ENCODE results near the gene MAPKBP1. TPM values are rescaled to one million over a fixed set of nuclear protein-coding genes. Genes with fewer than 3 reads are reported as not detected.

Gene MAPKBP1
- total RNA-seq, 2 experiments from 2014 or later: 24.7 to 33.1 TPM

DNA sequence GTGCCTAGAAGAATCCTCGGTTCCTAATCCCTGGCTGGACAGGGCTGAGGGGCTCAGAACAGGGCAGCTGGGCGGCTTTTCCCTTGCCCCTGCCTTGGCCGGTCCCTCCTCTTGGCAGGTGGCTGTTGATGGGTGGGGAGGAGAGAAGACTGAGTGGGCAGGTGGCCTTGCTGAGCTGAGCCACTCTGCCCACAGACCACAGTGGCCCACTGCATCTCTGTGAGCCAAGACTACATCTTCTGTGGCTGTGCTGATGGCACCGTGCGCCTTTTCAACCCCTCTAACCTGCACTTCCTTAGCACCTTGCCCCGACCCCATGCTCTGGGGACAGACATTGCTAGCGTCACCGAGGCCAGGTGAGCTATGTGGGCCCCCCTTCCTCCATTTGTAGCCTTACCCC is 39.1 kb downstream of the MAPKBP1 start:
- Mint-ChIP-seq H3K4me1 (peaks cover 25% of the 10 kb centered on the region), H3K4me3 (no peak overlapping the region), H3K9me3 (ENCODE audit: low read depth) (no peaks in the 10 kb centered on the region), H3K27ac (no peak overlapping the region), H3K36me3 (peaks cover 2% of the 10 kb centered on the region), H3K27me3 (no peaks in the 10 kb centered on the region)
- DNase-seq: no peak
- ATAC-seq: no peak
- CTCF ChIA-PET: interaction anchor here (1.1 to 9.9 kb wide), 6 partner anchors 14 to 123 kb away, joined by 3 to 247 read pairs (median 19); partner anchors contain the start of genes JMJD7 and MAPKBP1

- Mint-ChIP-seq H3K27me3 (no peaks in the 10 kb centered on the region), H3K4me1 (peaks cover 22% of the 10 kb centered on the region), H3K9me3 (ENCODE audit: low read depth) (no peaks in the 10 kb centered on the region), H3K4me3 (no peak overlapping the region), H3K27ac (no peak overlapping the region), H3K36me3 (peaks cover 4% of the 10 kb centered on the region)
- DNase-seq: no peak
- ATAC-seq: no peak
- CTCF ChIA-PET: interaction anchor here (0.6 to 9.9 kb wide), 3 partner anchors 20 to 52 kb away, joined by 4 to 247 read pairs (median 47); partner anchors contain the start of gene MAPKBP1
Observed at GRCh38 chr15:41814534-41814933, 40.2 kb downstream of the MAPKBP1 start.

- Mint-ChIP-seq H3K4me3 (no peak overlapping the region), H3K9me3 (ENCODE audit: low read depth) (no peaks in the 10 kb centered on the region), H3K27me3 (no peaks in the 10 kb centered on the region), H3K36me3 (peaks cover 6% of the 10 kb centered on the region), H3K27ac (no peak overlapping the region), H3K4me1 (peaks cover 5% of the 10 kb centered on the region)
- CTCF ChIA-PET: interaction anchor here (1.5 kb wide), 1 partner anchor 43 kb away, joined by 6 read pairs; the partner anchor contains the start of gene MAPKBP1
- DNase-seq (no peak), ATAC-seq (no peak)
Observed at GRCh38 chr15:41816788-41817187, 42.5 kb downstream of the MAPKBP1 start.

DNA sequence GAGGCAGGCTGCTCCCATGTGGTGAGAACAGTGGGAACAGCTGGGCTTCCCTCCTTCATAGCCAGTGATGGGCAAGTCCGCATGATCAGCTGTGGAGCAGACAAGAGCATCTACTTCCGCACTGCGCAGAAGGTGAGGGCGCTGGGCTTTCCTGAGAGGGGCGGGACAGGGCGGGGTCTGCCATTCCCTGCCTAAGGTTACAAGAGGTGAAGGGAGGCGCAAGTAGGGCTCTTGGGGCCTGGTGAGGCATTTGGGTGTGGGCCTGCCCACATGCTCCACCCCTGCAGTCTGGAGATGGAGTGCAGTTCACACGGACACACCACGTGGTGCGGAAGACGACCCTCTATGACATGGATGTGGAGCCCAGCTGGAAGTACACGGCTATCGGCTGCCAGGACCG is 43.0 kb downstream of the MAPKBP1 start:
- H3K4me3 Mint-ChIP-seq: no peak overlapping the region
- DNase-seq (no peak), ATAC-seq (no peak)
- CTCF ChIA-PET: interaction anchor here (1.5 kb wide), 1 partner anchor 43 kb away, joined by 6 read pairs; the partner anchor contains the start of gene MAPKBP1
- no peaks in the 10 kb centered on the region for H3K27me3 Mint-ChIP-seq
- no peak overlapping the region for H3K27ac Mint-ChIP-seq
- peaks cover under 1% of the 10 kb centered on the region for H3K4me1 Mint-ChIP-seq
- H3K36me3 Mint-ChIP-seq: peaks cover 6% of the 10 kb centered on the region
- no peaks in the 10 kb centered on the region for H3K9me3 Mint-ChIP-seq (ENCODE audit: low read depth)

GRCh38 chr15:41817781-41818180 is 43.5 kb downstream of the MAPKBP1 start:
- Mint-ChIP-seq H3K27me3 (no peaks in the 10 kb centered on the region), H3K27ac (no peak overlapping the region), H3K36me3 (peaks cover 6% of the 10 kb centered on the region), H3K4me3 (no peak overlapping the region), H3K9me3 (ENCODE audit: low read depth) (no peaks in the 10 kb centered on the region), H3K4me1 (no peaks in the 10 kb centered on the region)
- DNase-seq (no peak), ATAC-seq (no peak)
- CTCF ChIA-PET: interaction anchor here (1.5 kb wide), 1 partner anchor 44 kb away, joined by 6 read pairs; the partner anchor contains the start of gene MAPKBP1

GRCh38 chr15:41819455-41820050 is 45.3 kb downstream of the MAPKBP1 start:
- ATAC-seq (no peak), DNase-seq (no peak)
- Mint-ChIP-seq H3K9me3 (ENCODE audit: low read depth) (no peaks in the 10 kb centered on the region), H3K36me3 (peaks cover 4% of the 10 kb centered on the region), H3K27me3 (no peaks in the 10 kb centered on the region), H3K4me1 (no peaks in the 10 kb centered on the region), H3K27ac (no peak overlapping the region), H3K4me3 (no peak overlapping the region)
- CTCF ChIA-PET: interaction anchor here (1.1 to 2.5 kb wide), 4 partner anchors 8 to 85 kb away, joined by 3 to 18 read pairs (median 6); partner anchors contain the start of gene MAPKBP1

GRCh38 chr15:41820791-41821423 is 46.6 kb downstream of the MAPKBP1 start:
- Mint-ChIP-seq H3K4me3 (no peak overlapping the region), H3K27me3 (no peaks in the 10 kb centered on the region), H3K4me1 (no peaks in the 10 kb centered on the region), H3K36me3 (peaks cover 4% of the 10 kb centered on the region), H3K27ac (no peak overlapping the region), H3K9me3 (ENCODE audit: low read depth) (no peaks in the 10 kb centered on the region)
- CTCF ChIA-PET: interaction anchor here (1.8 to 2.5 kb wide), 3 partner anchors 9 to 84 kb away, joined by 4 to 18 read pairs (median 7); partner anchors contain the start of gene MAPKBP1
- no peak for ATAC-seq
- no peak for DNase-seq

GRCh38 chr15:41821831-41822230 is 47.5 kb downstream of the MAPKBP1 start:
- H3K9me3 Mint-ChIP-seq (ENCODE audit: low read depth): no peaks in the 10 kb centered on the region
- no peak for ATAC-seq
- CTCF ChIA-PET: interaction anchor here (2.5 kb wide), 2 partner anchors 10 to 48 kb away, joined by 7 to 18 read pairs; partner anchors contain the start of gene MAPKBP1
- DNase-seq: no peak
- no peaks in the 10 kb centered on the region for H3K4me1 Mint-ChIP-seq
- no peak overlapping the region for H3K27ac Mint-ChIP-seq
- no peak overlapping the region for H3K4me3 Mint-ChIP-seq
- peaks cover 4% of the 10 kb centered on the region for H3K36me3 Mint-ChIP-seq
- no peaks in the 10 kb centered on the region for H3K27me3 Mint-ChIP-seq

DNA sequence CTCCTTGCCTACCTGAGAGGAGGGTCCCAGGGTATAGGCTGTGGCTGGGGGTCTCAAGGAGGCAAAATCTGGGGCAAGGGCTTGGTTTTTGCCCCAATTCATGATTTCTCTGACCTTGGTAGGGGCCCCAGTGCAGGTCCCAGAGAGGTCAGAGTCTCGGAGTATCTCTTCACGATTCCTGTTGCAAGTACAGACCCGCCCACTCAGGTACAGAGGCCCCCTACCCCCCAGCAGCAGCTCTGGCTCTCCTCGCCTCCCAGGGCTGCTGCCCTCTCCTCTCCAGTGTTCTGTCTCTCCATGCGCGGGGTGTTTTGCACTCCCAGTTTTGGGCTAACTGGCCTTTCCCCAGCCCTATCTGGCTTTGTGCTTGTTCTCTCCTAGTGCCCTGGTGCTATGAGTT is 48.2 kb downstream of the MAPKBP1 start:
- H3K4me1 Mint-ChIP-seq: no peaks in the 10 kb centered on the region
- ATAC-seq: no peak
- CTCF ChIA-PET: no interaction called here

DNA sequence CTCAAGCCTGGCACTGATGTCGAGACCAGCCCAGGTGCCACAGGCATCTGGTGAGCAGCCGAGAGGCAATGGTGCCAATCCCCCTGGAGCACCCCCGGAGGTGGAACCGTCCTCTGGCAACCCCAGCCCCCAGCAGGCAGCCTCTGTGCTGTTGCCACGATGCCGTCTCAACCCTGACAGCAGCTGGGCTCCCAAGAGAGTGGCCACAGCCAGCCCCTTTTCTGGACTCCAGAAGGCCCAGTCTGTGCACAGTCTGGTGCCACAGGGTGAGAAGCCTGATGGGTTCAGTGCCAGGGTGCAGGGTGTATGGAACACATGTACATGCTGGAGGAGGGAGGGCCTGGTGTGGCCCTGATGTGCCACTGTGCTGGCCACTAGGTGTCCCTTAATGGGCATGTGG is 48.7 kb downstream of the MAPKBP1 start:
- peaks cover 2% of the 10 kb centered on the region for H3K4me1 Mint-ChIP-seq
- CTCF ChIA-PET: interaction anchor here (1.1 to 1.2 kb wide), 2 partner anchors 11 to 84 kb away, joined by 3 to 5 read pairs; no protein-coding TSS in a partner anchor
- no peak for ATAC-seq
- H3K36me3 Mint-ChIP-seq: peaks cover 4% of the 10 kb centered on the region
- no peak overlapping the region for H3K27ac Mint-ChIP-seq
- H3K9me3 Mint-ChIP-seq (ENCODE audit: low read depth): no peaks in the 10 kb centered on the region
- DNase-seq: no peak
- no peaks in the 10 kb centered on the region for H3K27me3 Mint-ChIP-seq
- H3K4me3 Mint-ChIP-seq: no peak overlapping the region

More for the DNA sequence above, 48.2 kb downstream of the MAPKBP1 start:
- DNase-seq: no peak
- Mint-ChIP-seq H3K9me3 (ENCODE audit: low read depth) (no peaks in the 10 kb centered on the region), H3K27ac (no peak overlapping the region), H3K4me3 (no peak overlapping the region), H3K36me3 (peaks cover 4% of the 10 kb centered on the region), H3K27me3 (no peaks in the 10 kb centered on the region)

DNA sequence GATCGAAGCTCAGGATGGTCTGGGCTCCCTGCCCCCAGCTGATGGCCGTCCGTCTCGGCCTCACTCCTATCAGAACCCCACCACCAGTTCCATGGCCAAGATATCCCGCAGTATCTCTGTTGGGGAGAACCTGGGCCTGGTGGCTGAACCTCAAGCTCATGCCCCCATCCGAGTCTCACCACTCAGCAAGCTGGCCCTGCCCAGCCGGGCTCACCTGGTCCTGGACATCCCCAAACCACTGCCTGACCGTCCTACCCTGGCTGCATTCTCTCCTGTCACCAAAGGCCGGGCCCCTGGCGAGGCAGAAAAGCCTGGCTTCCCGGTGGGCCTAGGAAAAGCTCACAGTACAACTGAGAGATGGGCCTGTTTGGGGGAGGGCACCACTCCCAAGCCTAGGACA is 49.2 kb downstream of the MAPKBP1 start:
- ATAC-seq (no peak), DNase-seq (no peak)
- H3K27ac Mint-ChIP-seq: no peak overlapping the region
- H3K27me3 Mint-ChIP-seq: no peaks in the 10 kb centered on the region
- peaks cover 4% of the 10 kb centered on the region for H3K36me3 Mint-ChIP-seq
- H3K9me3 Mint-ChIP-seq (ENCODE audit: low read depth): no peaks in the 10 kb centered on the region
- CTCF ChIA-PET: interaction anchor here (1.1 to 1.2 kb wide), 2 partner anchors 12 to 83 kb away, joined by 3 to 5 read pairs; no protein-coding TSS in a partner anchor
- peaks cover 3% of the 10 kb centered on the region for H3K4me1 Mint-ChIP-seq
- no peak overlapping the region for H3K4me3 Mint-ChIP-seq

DNA sequence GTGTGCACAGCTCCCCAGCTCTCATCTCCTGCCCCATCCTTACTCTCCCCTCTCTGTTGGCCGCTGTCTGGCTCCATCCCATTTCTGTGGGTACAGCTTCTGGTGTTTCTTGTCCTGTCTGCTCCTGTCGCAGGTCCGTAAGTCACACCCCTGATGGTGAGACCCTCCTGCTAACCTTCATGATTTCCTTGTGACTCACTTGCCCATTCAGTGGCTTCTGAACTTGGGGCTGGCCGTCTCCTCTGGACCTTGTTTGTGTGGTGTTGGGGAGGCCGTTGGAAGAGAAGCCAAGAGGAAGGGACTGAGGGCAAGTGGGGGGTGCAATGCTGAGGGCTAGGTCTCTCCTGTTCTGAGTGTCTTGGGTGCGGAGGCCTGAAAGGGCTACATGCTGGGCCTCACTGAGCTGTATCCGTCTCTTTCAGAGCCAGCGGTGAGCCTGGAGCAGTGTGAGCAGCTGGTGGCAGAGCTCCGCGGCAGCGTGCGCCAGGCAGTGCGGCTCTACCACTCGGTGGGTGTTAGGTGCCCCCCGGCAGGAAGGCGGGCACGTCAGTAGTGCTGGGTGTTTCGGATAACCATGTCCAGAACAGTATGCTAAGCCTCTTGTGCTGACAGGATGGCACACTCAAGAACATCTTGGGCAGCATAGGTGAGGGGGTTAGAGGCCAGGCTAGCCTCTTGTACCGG is 49.9 kb downstream of the MAPKBP1 start:
- ATAC-seq (no peak), DNase-seq (no peak)
- H3K27me3 Mint-ChIP-seq: no peaks in the 10 kb centered on the region
- CTCF ChIA-PET: interaction anchor here (1.1 to 1.7 kb wide), 3 partner anchors 12 to 82 kb away, joined by 3 to 8 read pairs (median 5); no protein-coding TSS in a partner anchor
- no peak overlapping the region for H3K27ac Mint-ChIP-seq
- peaks cover 2% of the 10 kb centered on the region for H3K36me3 Mint-ChIP-seq
- no peaks in the 10 kb centered on the region for H3K9me3 Mint-ChIP-seq (ENCODE audit: low read depth)
- H3K4me1 Mint-ChIP-seq: peaks cover 9% of the 10 kb centered on the region
- H3K4me3 Mint-ChIP-seq: no peak overlapping the region

- Mint-ChIP-seq H3K4me1 (peaks cover 14% of the 10 kb centered on the region), H3K27ac (no peak overlapping the region)
Observed at GRCh38 chr15:41825145-41825544, 50.9 kb downstream of the MAPKBP1 start.

More at GRCh38 chr15:41825145-41825544, 50.9 kb downstream of the MAPKBP1 start:
- ATAC-seq (no peak), DNase-seq (no peak)
- H3K4me3 Mint-ChIP-seq: no peak overlapping the region
- no peaks in the 10 kb centered on the region for H3K9me3 Mint-ChIP-seq (ENCODE audit: low read depth)
- H3K36me3 Mint-ChIP-seq: peaks cover 2% of the 10 kb centered on the region
- CTCF ChIA-PET: interaction anchor here (1.7 kb wide), 1 partner anchor 15 kb away, joined by 8 read pairs; no protein-coding TSS in a partner anchor
- peaks cover 2% of the 10 kb centered on the region for H3K27me3 Mint-ChIP-seq
